HG03520 (cell line): ENCODE results near the gene CENPO.
"Not testable (repeated sequence)": the region's sequence is repeated elsewhere in the genome, so short reads cannot be mapped to it uniquely, and the experiment has no call there.

Experiments
- ATAC-seq: cut with Tn5 transposase; IDR thresholded peaks from one replicate; pipeline ENCODE4 v1.9.1; 2021; ENCODE audit warnings: mild to moderate bottlenecking, moderate library complexity; ENCODE audit not compliant: unreplicated experiment

CENPO gene

GRCh38 chr2:24822049-24822706 lies 29.0 kb downstream of the CENPO start:
- no peak for ATAC-seq

GRCh38 chr2:24824071-24824588 lies 30.9 kb downstream of the CENPO start:
- no peak for ATAC-seq

- no peak for ATAC-seq
Measured at GRCh38 chr2:24824966-24825882, 32.0 kb downstream of the CENPO start.

GRCh38 chr2:24825883-24826772 lies 32.9 kb downstream of the CENPO start:
- ATAC-seq: no peak

GRCh38 chr2:24826773-24827145 lies 33.5 kb downstream of the CENPO start:
- no peak for ATAC-seq

GRCh38 chr2:24827321-24828237 lies 34.4 kb downstream of the CENPO start:
- peak; percentile 89 for ATAC-seq

- no peak for ATAC-seq
Measured at GRCh38 chr2:24828238-24828996, 35.2 kb downstream of the CENPO start.

- ATAC-seq: no peak
Measured at GRCh38 chr2:24830351-24830750, 37.1 kb downstream of the CENPO start.

- ATAC-seq: no peak
Measured at GRCh38 chr2:24830786-24831185, 37.6 kb downstream of the CENPO start.

- ATAC-seq: no peak
Measured at GRCh38 chr2:24831221-24832072, 38.2 kb downstream of the CENPO start.

GRCh38 chr2:24832073-24832461 lies 38.8 kb downstream of the CENPO start:
- ATAC-seq: no peak

GRCh38 chr2:24832521-24832920 lies 39.3 kb downstream of the CENPO start:
- no peak for ATAC-seq

GRCh38 chr2:24832931-24833701 lies 39.9 kb downstream of the CENPO start:
- ATAC-seq: no peak

GRCh38 chr2:24833821-24834732 lies 40.9 kb downstream of the CENPO start:
- ATAC-seq: no peak

- no peak for ATAC-seq
Measured at GRCh38 chr2:24834733-24835395, 41.6 kb downstream of the CENPO start.

GRCh38 chr2:24835411-24835810 lies 42.2 kb downstream of the CENPO start:
- not testable (repeated sequence) for ATAC-seq
